EH (cell line): ENCODE data around the gene SLC49A3.
"Not testable (repeated sequence)": the region's sequence is repeated elsewhere in the genome, so short reads cannot be mapped to it uniquely, and the experiment has no call there.

ENCODE experiments used
- DNase-seq: peaks from one replicate; pipeline ENCODE4 v3.0.0-alpha.2; 2015; ENCODE audit warnings: low read depth

Gene SLC49A3

DNA sequence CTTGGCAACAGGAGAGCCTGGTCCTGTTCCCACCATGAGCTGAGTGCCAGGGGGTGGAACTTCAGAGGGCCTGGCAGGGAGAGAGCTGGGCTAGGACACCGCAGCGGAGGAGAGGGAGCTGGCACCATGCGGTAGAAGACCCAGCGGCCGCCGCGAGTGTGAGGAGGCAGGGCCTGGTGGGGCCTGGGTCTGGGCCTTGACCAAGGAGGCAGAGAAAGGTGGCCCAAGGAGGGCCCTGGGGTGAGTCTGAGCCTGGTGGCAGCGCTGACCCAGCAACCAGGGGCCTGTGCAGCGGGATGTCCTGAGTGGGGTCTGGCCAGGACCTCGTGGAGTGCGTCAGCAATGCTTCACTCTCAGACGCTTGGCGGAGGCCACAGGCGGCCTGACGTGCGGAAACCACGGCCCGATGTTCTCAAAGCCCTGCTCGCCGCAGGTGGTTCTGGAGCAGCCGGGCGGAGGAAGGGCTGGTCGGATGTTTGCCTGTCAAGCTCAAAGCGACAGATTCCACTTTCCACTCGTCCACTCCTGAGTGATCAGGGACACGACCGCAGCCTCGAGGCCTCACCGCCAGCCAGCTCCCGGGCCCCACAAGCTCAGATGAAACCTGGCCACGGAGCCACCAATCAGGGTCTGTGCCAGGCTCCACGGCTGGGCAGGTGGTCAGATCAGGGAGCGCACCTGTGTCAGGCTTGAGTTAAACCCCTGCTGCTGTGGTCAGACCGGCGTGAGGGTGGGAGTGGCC lies 35.7 kb downstream of the SLC49A3 start:
- no peak for DNase-seq

DNA sequence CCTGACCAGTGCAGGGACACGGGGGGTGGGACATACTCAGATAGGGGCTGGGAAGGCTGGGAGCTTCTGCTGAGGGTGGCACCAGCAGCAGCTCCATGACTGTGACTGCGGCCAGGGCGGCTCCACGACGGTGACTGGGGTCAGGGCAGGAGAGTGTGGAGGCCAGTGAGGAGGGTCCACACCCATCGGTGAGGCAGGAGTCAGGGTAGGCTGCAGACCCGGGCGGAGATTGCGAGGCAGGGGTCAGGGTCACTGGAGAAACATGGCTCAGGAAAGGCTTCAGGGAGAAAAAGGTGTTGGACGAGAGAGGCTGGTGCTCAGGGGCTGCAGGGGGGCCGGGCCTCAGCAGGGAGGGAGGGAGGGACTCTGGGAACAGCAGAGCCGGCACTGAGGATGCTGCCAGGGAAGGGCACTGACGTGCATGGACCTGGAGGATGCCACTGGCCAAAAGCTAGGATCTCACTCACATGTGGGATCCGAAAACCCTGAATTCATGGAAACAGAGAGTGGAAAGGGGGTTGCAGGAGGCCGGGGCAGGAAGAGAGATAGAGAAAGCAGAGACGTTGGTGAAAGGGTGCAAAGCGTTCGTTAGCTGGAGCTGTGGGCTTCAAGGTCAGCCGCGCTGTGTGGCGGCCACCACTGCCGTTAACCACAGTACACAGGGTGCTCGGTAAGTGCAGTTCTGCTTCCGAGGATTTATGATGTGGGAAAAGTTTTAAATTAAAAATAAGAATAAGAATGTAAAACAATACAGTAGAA lies 36.9 kb downstream of the SLC49A3 start:
- no peak for DNase-seq

DNA sequence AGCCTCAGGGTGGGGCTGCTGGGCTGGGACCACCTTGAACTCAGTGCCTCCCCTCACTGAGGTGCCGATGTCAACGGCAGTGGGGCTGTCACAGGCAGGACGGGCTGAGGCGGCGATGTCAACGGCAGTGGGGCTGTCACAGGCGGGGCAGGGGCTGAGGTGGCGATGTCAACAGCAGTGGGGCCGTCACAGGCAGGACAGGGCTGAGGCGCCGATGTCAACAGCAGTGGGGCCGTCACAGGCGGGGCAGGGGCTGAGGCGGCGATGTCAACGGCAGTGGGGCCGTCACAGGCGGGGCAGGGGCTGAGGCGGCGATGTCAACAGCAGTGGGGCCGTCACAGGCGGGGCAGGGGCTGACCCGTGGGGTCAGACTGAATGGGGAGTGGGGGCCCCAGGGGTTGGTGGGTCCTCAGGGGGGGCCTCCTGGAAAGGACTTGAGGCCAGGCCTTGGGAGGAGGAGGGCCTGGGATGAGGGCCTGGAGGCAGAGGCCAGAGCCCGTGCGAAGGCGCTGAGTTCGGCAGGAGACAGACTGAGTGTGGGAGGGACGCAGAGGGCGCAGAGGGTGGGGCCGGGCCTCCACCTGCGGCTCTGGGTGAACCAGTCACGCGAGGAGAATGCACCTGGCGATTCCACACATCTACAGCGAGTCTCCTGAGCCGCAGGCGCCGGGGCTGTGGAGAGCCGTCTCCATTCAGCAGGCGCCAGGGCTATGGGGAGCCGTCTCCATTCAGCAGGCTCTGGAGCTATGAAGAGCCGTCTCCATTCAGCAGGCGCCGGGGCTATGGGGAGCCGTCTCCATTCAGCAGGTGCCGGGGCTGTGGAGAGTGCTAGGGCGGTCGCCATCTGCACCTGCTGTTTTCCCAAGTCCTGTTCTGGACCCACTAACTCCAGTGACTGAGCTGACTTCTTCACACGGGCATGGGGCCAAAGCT lies 37.7 kb downstream of the SLC49A3 start:
- no peak for DNase-seq

DNA sequence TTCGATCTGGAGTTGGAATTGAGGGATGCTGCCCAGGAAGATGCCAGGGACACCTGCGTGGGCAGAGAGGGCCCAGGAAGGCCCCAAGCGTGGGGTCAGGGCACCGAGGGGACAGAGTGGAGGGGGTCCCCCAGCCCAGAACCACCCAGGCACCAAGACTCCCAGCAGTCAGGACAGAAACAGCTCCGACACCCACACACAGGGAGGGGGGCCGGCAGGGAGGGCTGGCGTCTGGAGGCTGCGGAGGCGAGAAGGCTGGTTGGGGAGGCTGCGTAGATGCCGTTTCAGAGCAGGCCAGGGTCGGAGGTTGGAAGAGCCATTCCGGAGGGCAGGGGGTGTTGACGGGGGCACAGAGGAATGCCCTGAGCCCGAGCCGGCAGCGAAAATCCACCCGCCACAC lies 38.5 kb downstream of the SLC49A3 start:
- DNase-seq: no peak

DNA sequence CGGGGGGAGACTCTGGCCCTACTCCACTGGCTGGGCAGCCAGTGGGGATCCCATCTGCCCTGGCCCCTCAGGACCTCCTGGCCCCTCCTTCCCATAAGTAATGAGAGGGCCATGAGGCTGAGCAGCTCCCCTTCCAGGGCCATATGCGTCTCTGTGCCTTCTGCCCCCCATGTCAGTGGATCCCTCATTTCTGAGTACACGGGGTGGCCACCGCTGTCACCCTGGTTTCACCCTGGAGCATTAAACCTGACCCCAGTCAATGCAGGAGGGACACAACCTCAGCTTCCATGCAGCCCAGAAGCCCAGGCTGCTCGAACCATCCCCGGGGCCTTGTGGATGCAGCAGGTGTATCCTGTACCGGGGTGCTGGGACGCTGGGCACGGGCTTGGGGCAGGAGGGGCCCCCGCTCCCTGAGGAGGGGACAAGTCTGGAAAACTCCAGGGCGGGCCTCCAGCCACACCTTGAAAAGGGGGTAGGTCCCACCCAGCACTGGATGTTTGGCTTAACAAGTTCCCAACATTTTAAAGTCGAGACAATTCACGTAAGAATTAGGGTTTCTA lies 39.1 kb downstream of the SLC49A3 start:
- no peak for DNase-seq

DNA sequence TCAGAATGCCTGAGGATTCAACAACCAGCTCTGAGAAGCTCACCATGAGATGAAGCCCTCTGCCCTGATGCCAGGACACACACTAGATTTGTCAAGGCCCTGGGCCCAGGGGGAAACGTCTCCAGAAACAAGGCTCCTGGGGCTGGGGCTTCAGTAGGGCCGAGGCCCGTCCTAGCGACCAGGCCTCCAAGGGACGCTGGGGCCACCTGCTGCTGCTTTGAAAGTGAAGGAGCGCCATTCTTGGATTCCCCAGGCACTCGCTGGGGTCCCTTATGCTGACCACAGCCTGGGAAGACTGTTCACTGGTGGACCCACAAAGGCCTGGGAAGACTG lies 39.7 kb downstream of the SLC49A3 start:
- no peak for DNase-seq

DNA sequence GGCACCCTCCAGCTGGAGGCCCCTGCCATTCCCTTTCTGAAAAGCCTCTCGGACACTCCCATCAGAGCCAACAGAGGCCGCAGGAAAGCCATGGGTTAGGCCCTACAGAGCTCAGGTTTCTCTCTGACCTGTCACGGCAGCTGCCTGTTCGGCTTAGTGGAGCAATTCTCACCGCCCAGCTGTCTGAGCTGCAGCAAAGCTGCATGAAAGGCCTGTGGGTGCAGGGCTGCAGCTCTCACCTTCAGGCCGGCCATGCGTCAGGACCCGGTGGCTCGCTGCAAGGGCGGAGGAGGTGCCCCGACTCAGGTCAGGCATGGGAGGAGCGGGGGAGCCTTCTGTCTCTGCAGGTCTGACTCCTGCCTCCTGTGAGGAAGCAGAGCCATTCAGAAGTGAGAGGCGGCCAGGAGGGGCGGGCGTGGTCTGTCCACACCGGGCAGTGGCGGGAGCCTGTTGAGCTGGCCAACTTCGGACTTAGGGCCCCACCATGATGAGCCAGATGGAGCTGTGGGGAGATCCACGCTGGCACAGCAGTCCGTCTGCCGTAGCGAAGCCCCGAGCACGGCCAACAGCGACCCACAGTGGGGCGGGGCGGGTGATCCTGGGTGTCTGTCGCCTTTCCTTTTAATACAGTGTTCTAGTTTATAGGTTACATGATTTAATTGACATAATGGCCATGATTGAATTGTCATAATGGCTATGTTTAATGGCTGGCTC lies 40.2 kb downstream of the SLC49A3 start:
- DNase-seq: no peak

DNA sequence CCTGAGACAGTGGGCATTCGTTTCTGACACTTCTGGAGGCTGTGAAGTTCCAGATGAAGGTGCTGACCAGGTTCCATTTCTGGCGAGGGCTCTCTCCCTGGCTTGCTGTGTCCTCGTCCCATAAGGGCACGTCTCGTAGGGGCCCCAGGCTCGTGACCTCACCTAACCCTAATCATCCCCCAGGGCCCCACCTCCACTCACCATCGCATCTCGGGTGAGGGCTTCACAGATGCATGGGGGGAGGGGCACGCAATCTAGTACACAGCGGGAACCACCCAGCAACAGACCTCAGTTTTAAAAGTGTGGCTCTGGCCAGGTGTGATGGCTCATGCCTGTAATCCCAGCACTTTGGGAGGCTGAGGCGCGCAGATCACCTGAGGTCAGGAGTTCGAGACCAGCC lies 41.5 kb downstream of the SLC49A3 start:
- DNase-seq: no peak

DNA sequence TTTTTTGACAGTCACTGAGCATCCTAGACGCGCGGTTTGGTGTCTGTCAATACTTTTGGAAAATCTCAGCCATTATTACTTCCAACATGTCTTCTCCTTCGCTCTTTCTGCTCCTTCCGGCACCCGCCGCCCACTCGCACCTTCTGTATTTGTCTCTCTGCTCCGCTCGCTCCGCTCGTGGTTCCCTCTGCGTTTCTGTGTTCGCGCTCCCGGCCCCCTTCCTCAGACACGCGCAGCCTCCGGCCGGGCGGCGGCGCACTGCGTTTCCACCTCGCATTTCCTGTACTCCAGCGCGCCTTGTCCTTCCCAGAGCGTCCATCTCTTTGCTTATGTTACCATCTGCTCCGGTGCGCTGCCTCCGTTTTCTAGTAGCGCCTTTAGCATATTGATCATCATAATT lies 42.5 kb downstream of the SLC49A3 start:
- no peak for DNase-seq

DNA sequence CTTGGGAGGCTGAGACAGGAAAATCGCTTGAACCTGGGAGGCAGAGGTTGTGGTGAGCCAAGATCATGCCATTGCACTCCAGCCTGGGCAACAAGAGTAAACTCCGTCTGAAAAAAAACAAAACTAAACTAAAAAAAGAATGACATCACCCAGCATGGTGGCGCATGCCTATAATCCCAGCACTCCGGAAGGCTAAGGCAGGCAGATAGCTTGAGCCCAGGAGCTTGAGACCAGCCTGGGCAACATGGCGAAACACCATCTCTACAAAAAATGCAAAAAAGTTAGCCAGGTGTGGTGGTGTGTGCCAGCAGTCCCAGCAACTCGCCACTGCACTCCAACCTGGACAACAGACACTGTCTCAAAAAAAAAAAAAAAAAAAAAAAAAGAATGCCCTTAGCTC lies 46.6 kb downstream of the SLC49A3 start:
- not testable (repeated sequence) for DNase-seq

DNA sequence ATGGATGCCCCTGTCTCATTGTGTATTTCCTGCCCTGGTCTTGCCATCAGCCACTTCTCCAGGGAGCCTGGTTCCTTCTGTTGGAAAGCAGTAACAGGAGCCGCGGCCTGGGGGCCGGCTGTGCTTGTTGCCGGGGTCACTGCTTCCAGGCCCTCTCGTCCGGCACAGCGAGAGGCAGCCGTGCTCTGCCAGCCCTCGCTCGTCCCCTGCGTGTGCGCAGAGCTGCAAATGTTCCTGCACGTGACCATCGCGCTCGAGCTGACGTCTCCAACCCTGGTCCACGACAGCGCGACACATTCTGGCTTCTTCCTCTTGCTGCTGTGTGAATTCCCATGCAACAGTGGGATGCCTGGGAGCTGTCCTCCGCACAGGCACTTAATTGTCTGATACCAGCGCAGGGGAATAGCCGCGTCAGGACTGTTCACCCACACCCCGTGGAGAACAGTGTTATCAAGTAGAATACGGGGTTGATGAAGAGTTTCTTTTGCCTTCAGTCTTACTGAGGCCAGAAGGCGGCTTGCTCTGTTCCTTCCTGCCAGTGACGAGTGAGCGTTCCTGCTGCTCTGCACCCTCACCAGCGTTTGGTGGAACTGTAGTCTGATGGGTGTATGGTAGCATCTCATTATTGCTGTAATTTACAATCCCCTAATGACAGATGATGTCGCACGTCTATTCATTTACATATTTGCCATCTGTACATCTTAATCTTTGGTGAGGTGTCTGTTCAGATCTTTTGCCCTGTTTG lies 51.2 kb downstream of the SLC49A3 start:
- no peak for DNase-seq

DNA sequence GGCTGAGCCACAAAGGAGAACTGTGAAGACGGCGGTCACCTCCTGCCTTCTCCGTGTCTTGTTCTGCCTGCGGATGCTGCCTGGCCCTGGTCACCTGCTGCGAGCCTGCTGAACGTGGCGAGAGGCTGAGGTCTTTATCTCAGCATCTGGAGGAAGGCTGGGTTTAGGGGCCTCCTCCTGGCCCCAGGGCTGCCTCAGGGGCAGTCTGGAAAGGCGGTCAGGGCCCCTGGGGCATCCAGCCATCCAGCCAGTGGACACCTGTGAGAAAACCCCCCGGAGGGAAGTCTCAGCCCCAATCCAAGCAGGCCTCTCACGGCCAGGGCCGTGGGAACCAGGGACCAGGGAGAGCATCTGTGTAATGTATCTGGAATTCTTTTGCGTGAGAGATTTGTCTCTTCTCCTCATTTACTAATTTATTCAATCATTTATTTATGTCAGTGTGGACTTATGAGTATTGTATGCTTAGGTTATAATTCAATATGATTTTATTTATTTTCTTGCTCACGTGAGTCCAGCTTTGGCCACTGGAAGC lies 52.3 kb downstream of the SLC49A3 start:
- DNase-seq: no peak

DNA sequence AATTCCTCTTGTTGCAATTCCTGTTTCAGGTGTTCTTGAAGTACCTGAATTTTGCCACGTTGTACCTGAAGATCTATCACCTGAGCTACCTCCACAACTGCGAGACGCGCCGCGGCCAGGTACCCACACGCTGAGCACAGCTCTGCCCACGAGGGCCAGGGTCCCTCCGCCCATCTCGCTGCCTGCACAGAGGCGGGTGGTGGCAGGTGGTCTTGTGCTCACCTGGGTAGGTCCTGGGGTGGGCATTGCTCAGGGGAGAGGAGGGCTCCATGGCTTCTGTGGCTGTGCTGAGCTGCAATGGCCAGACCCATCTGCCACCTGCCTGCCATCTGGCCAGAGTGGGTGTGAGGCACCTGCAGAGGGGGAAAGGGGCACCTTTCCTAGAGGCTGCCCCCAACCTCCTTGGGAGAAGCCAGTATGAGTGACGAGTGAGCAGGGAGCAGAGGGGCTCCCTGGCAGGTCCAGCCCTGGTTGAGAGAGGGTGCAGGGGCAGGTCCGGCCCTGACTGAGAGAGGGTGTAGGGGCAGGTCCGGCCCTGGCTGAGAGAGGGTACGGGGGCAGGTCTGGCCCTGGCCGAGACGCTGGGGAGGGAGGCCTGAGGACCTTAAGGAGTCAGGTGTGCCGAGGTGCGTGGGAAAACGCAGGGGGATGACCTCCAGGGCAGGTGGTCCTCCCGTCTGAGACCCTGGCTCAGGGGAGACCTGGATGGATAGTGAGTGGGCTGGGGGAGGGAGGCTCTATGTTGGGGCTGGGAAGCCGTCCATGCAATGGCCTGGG lies 52.9 kb downstream of the SLC49A3 start:
- DNase-seq: no peak

DNA sequence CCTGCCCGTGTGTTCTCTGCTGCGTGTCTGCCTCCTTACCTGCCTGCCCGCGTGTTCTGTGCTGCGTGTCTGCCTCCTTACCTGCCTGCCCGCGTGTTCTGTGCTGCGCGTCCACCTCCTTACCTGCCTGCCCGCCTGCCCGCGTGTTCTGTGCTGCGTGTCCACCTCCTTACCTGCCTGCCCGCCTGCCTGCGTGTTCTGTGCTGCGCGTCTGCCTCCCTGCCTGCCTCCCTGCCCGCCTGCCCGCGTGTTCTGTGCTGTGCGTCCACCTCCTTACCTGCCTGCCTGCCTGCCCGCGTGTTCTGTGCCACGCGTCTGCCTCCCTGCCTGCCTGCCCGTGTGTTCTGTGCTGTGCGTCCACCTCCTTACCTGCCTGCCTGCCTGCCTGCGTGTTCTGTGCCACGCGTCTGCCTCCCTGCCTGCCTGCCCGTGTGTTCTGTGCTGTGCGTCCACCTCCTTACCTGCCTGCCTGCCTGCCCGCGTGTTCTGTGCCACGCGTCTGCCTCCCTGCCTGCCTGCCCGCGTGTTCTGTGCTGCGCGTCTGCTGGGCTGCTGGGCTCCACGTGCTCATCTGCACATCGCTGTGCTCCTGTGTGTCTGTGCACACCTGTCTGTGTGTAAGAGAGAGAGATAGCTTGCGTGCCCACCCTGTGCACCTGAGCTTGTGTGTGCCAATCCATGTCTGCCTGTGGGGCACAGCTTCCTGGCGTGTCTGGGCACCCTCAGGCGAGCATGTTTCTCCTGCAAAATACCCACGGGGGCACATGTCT lies 53.7 kb downstream of the SLC49A3 start:
- DNase-seq: not testable (repeated sequence)

DNA sequence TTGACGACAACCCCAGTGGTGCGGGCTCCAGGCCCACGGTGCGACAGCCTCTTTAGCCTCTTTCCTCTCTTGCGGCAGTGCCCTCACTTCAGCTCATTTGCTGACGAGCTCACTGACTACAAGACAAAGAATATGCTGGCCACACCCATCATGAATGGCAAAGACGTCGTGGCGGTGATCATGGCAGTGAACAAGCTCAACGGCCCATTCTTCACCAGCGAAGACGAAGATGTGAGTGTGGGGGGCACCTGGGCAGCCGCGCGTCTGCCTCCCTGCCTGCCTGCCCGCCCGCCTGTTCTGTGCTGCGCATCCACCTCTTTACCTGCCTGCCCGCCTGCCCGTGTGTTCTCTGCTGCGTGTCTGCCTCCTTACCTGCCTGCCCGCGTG lies 54.4 kb downstream of the SLC49A3 start:
- no peak for DNase-seq

DNA sequence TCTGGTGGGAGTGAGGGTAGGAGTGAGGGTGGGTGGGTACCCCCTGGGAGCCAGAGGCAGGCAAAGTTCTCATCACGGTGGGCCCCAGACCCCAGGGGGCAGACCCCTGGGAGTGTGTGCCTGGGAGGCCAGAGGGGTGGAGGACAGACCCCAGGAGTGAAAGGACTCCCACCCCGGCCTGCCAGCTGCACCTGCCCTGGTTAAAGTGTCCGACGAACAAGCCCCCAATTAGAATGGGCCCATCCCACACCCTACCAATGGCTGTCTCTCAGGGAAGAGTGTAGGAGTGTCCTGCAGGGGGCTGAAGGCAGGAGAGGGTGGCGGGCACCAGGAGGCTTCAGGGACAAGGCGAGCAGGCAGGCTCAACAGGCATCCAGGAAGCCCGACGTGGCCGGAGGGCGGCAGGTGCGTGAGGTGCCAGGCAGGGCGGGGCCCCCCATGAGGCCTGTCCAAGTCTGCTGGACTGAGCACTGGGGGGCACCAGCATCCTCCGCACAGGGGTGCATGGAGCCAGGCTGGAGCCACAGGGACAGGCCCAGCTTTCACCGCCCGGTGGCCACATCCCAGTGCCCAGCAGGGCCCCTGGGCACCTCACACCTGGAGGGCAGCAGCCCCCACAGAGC lies 54.9 kb downstream of the SLC49A3 start:
- no peak for DNase-seq

DNA sequence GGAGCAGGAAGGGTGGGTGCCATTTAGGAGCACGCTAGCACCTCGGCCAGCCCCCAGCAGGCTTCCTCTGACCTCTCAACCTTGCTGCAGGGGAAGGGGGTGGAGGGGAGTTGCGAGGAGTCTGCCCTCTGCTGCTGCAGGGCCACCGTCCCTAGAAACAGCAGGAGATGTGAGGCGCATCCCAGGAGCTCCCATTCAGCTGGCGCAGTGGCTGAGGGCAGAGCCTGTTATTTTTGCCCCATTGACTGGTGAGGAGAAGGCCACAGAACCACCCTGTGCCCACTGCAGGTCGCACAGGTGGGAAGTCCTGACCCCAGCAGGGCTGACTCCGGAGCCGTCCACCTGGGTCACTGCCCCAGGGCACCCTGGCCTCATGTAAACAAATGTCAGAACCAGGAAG lies 55.5 kb downstream of the SLC49A3 start:
- DNase-seq: no peak

DNA sequence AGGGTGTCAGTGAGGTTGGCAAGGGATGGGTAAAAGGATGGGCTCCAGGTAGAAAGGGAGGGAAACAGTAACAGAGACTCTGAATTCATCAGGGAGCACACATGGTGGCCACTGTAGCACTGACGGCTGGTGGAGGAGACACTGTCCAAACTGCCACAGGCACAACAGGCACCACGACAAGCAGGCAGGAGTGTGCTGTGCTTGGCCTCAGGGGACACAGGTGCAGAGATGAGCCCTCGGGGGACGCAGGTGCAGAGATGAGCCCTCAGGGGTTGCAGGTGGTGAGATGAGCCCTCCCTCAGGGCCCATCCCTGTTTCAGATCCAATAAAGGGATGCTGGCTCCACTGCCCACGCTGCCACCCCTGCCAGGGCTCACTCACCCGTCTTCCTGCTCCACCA lies 56.0 kb downstream of the SLC49A3 start:
- DNase-seq: no peak
